Breast epithelium (tissue), 3 donors: ENCODE results near the gene GLMN.

Source experiments
- POLR2A ChIP-seq: fragments of 450-650 bp; IDR thresholded peaks from one replicate; pipeline ENCODE4 v1.6.1; 2016; ENCODE audit warnings: antibody characterized with exemption, mild to moderate bottlenecking, moderate library complexity
- TF ChIP-seq, protein P1 (sequence below), 3 donors: fragments of 450-650 bp; IDR thresholded peaks; one replicate each; pipeline ENCODE4 v1.5.1; 2016 to 2017; ENCODE audit warnings: antibody characterized with exemption in 3 of 3, mild to moderate bottlenecking in 3 of 3, moderate library complexity in 3 of 3

DNA sequence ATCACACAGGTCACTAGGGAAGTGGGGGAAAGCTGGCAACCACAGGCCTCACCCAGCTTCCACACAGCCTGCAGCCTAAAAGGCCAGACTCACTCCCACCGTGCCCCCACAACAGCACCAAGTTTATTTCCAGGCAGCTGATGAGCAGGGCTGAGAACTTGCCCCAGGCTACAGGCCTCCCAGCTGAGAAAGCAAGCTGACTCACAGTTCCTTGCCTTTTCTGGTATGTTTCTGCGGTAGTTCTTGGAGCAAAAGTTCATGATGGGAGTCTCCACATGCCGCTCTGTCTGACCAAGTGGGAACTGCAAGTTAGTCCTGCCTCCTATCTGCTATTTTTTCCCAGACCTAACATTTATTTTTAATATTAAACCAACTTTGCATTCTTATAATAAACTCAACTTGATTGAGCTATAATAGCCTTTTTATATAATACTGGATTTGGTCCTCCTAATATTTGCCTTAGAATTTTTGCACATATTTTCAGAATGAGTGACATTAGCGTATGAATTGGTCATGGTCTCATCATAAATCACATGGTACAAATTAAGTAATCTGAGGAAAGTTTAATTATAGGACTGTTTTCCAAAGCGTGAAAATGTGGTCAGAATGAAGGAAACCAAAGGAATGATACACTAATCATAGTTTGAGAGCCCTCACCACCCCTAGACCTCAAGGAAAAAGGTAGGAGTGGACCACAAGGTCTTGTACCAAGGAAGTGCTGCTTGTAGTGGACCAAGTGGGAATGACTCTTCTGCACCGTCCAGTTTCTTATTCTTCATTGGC lies 30.8 kb upstream of the GLMN start:
- TF ChIP-seq, protein P1, sequence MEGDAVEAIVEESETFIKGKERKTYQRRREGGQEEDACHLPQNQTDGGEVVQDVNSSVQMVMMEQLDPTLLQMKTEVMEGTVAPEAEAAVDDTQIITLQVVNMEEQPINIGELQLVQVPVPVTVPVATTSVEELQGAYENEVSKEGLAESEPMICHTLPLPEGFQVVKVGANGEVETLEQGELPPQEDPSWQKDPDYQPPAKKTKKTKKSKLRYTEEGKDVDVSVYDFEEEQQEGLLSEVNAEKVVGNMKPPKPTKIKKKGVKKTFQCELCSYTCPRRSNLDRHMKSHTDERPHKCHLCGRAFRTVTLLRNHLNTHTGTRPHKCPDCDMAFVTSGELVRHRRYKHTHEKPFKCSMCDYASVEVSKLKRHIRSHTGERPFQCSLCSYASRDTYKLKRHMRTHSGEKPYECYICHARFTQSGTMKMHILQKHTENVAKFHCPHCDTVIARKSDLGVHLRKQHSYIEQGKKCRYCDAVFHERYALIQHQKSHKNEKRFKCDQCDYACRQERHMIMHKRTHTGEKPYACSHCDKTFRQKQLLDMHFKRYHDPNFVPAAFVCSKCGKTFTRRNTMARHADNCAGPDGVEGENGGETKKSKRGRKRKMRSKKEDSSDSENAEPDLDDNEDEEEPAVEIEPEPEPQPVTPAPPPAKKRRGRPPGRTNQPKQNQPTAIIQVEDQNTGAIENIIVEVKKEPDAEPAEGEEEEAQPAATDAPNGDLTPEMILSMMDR (IDR thresholded peaks at IDR 0.05): no peak
- TF ChIP-seq POLR2A: no peak
